Panc1 (cell line): ENCODE results near the gene ENOX1. TPM values are rescaled to one million over a fixed set of nuclear protein-coding genes. Genes with fewer than 3 reads are reported as not detected.

ENCODE experiments used
- ATAC-seq: fragments of 200-7000 bp; cut with Tn5 transposase; 2 replicates; pipeline ENCODE4 v1.9.1; 2020; ENCODE audit warnings: mild to moderate bottlenecking, moderate library complexity
- BruUV-seq: library from RNA; stranded (reverse); fragments of 400-500 nt; replicated peaks from 2 replicates; lab custom pipeline; 2021; lab: Mats Ljungman, UMichigan
- CTCF ChIA-PET: fragments of 300-600 bp; sonication (Branson Sonifier 250); formaldehyde crosslinking; loops from one replicate; lab custom pipeline; 2022; ENCODE audit warnings: antibody characterized with exemption; lab: Charles Lee
- POLR2A ChIA-PET: fragments of 300-600 bp; sonication (Branson Sonifier 250); formaldehyde crosslinking; loops from one replicate; lab custom pipeline; 2022; ENCODE audit warnings: antibody characterized with exemption; lab: Charles Lee
- DNase-seq: peaks from one replicate; pipeline ENCODE4 v3.0.0-alpha.2; 2010; ENCODE audit warnings: low read depth, low spot score
- H3K27ac ChIP-seq: 2 replicates; pipeline ENCODE4 v1.5.1; 2011; ENCODE audit warnings: mild to moderate bottlenecking, low read length, inconsistent platforms
- H3K27me3 ChIP-seq: fragments of 200-500 bp; sonication (Bioruptor generic); 2 replicates; pipeline ENCODE4 v1.6.0; 2014; ENCODE audit warnings: low read length, inconsistent platforms; ENCODE audit not compliant: control insufficient read depth, insufficient read depth
- H3K36me3 ChIP-seq: fragments of 200-500 bp; sonication (Bioruptor generic); 2 replicates; pipeline ENCODE4 v1.5.1; 2014; ENCODE audit warnings: inconsistent platforms, mild to moderate bottlenecking, low read length, moderate library complexity; ENCODE audit not compliant: control insufficient read depth, insufficient read depth
- H3K4me1 ChIP-seq: 2 replicates; pipeline ENCODE4 v1.5.1; 2011; ENCODE audit warnings: inconsistent platforms, mild to moderate bottlenecking, low read length, moderate library complexity; ENCODE audit not compliant: control insufficient read depth, insufficient read depth
- H3K4me3 ChIP-seq, 2 experiments: 2 replicates each; pipeline ENCODE4 v1.5.1; 2011 to 2012; ENCODE audit warnings: low read depth in 2 of 2, low read length in 2 of 2, mild to moderate bottlenecking in 2 of 2, inconsistent platforms in 1 of 2, moderate library complexity in 1 of 2
- H3K9me3 ChIP-seq: fragments of 200-500 bp; sonication (Bioruptor generic); 2 replicates; pipeline ENCODE4 v1.5.1; 2014; ENCODE audit warnings: low read depth, mild to moderate bottlenecking, inconsistent platforms, low read length, moderate library complexity; ENCODE audit not compliant: control insufficient read depth, insufficient read depth
- CTCF ChIP-seq: fragments of 450-650 bp; IDR thresholded peaks from 2 replicates; pipeline ENCODE4 v1.5.1; 2017; ENCODE audit warnings: mild to moderate bottlenecking
- POLR2AphosphoS5 ChIP-seq: IDR thresholded peaks from 2 replicates; pipeline ENCODE4 v1.6.1; 2012; ENCODE audit warnings: mild to moderate bottlenecking, low read depth, low read length, moderate library complexity
- REST ChIP-seq, 2 experiments: IDR thresholded peaks; 2 replicates each; pipeline ENCODE4 v1.6.1; 2011 to 2012; ENCODE audit warnings: low read depth in 2 of 2, control low read depth in 1 of 2, low read length in 1 of 2, mild to moderate bottlenecking in 1 of 2, moderate library complexity in 1 of 2; ENCODE audit not compliant: insufficient read depth in 1 of 2
- SIN3A ChIP-seq: IDR thresholded peaks from 2 replicates; pipeline ENCODE4 v1.6.1; 2012; ENCODE audit warnings: low read depth, mild to moderate bottlenecking, low read length, moderate library complexity, borderline replicate concordance; ENCODE audit not compliant: insufficient read depth
- TCF7L2 ChIP-seq: IDR thresholded peaks from 2 replicates; pipeline ENCODE4 v1.6.1; 2011; ENCODE audit warnings: mild to moderate bottlenecking, low read depth, low read length, inconsistent platforms
- in situ Hi-C: cut with HindIII; loops from 2 replicates; pipeline ENCODE4 v1.10.0; 2016; ENCODE audit warnings: low sequenced_read_pairs, low pct_unique_long_range_greater_than_20kb
- intact Hi-C: fragments of 100-400 bp; cut with micrococcal nuclease; formaldehyde crosslinking; loops from one replicate; pipeline ENCODE4 v1.10.0; 2022; ENCODE audit not compliant: unreplicated experiment
- total RNA-seq: library from RNA; stranded (reverse); gene quantifications from one replicate; pipeline ENCODE4 v1.2.1, GENCODE V29; 2021; ENCODE audit not compliant: unreplicated experiment

Gene ENOX1
- total RNA-seq, 1 experiment from 2014 or later: 0.23 TPM

GRCh38 chr13:43493496-43494000 is 293.2 kb downstream of the ENOX1 start:
- Histone ChIP-seq H3K36me3 (no peaks in the 10 kb centered on the region), H3K4me3 (no peak overlapping the region), H3K27ac (no peak overlapping the region), H3K27me3 (no peaks in the 10 kb centered on the region), H3K9me3 (no peaks in the 10 kb centered on the region), H3K4me1 (no peaks in the 10 kb centered on the region)
- TF ChIP-seq CTCF: no peak
- no peak for TF ChIP-seq REST (IDR thresholded peaks at IDR 0.05; ENCODE audit: insufficient read depth in 1 of 2, low read depth in 2 of 2, low read length in 1 of 2)
- TF ChIP-seq TCF7L2: no peak
- TF ChIP-seq POLR2AphosphoS5: no peak
- TF ChIP-seq SIN3A: no peak
- ChIA-PET CTCF (no interaction called here), POLR2A (no interaction called here)
- DNase-seq (no peak), ATAC-seq (no peak)
- intact Hi-C loops: no loop called here
- in situ Hi-C loops: no loop called here
- no TSS peak for BruUV-seq

GRCh38 chr13:43492745-43493144 is 294.0 kb downstream of the ENOX1 start:
- in situ Hi-C loops: no loop called here
- ATAC-seq (no peak), DNase-seq (no peak)
- Histone ChIP-seq H3K4me1 (no peaks in the 10 kb centered on the region), H3K4me3 (no peak overlapping the region), H3K36me3 (no peaks in the 10 kb centered on the region), H3K9me3 (no peaks in the 10 kb centered on the region), H3K27ac (no peak overlapping the region), H3K27me3 (no peaks in the 10 kb centered on the region)
- intact Hi-C loops: no loop called here
- POLR2A ChIA-PET: no interaction called here
- CTCF ChIA-PET: no interaction called here
- TF ChIP-seq REST (IDR thresholded peaks at IDR 0.05; ENCODE audit: insufficient read depth in 1 of 2, low read depth in 2 of 2, low read length in 1 of 2) (no peak), TCF7L2 (no peak), POLR2AphosphoS5 (no peak), CTCF (no peak), SIN3A (no peak)
- BruUV-seq: no TSS peak
